Measurements from ENCODE around the gene DOLPP1.

Gene DOLPP1

DNA sequence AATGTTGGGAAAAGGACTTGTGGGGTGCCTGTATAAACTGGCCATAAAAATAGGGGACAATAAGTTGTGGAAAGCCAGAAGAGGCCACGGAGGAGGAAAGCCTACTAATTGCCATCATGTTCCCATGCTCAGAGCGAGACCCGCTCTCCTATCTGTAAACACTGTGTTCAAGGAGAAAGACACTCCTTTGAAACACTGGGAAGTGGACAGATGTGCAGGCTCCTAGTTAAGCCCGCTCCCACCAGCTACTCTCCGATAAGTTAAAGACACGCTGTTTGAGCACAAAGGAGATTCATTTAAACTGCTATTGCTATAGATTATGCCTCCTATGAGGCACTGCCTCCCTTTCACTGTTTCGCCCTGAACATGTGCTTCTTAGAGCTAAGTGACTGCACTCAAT is 20.4 kb downstream of the DOLPP1 start:
- TF ChIP-seq, protein P1, sequence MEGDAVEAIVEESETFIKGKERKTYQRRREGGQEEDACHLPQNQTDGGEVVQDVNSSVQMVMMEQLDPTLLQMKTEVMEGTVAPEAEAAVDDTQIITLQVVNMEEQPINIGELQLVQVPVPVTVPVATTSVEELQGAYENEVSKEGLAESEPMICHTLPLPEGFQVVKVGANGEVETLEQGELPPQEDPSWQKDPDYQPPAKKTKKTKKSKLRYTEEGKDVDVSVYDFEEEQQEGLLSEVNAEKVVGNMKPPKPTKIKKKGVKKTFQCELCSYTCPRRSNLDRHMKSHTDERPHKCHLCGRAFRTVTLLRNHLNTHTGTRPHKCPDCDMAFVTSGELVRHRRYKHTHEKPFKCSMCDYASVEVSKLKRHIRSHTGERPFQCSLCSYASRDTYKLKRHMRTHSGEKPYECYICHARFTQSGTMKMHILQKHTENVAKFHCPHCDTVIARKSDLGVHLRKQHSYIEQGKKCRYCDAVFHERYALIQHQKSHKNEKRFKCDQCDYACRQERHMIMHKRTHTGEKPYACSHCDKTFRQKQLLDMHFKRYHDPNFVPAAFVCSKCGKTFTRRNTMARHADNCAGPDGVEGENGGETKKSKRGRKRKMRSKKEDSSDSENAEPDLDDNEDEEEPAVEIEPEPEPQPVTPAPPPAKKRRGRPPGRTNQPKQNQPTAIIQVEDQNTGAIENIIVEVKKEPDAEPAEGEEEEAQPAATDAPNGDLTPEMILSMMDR (IDR thresholded peaks at IDR 0.05) = no peak

DNA sequence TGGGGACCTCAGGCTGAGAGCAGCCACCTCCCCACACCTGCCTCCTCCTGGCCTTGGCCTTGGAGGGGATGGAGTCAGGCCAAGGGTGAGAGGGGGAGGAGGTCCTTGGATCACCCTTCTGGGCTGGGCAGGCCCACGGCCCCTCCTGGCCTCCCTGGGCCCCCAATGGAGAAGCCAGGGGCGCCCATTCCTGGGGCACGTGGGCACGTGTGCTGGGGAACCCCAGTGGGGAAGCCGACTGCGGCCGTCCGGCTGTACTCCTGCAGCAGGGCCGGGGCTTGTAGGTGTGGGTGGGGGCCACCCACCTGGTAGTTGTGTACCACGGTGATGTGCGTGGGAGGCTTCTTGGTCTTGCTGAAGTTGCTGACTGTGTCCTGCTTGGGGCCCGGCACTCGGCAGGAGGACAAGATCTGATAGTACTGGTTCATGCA is 21.2 kb downstream of the DOLPP1 start:
- TF ChIP-seq, protein P1 (IDR thresholded peaks at IDR 0.05) = no peak

DNA sequence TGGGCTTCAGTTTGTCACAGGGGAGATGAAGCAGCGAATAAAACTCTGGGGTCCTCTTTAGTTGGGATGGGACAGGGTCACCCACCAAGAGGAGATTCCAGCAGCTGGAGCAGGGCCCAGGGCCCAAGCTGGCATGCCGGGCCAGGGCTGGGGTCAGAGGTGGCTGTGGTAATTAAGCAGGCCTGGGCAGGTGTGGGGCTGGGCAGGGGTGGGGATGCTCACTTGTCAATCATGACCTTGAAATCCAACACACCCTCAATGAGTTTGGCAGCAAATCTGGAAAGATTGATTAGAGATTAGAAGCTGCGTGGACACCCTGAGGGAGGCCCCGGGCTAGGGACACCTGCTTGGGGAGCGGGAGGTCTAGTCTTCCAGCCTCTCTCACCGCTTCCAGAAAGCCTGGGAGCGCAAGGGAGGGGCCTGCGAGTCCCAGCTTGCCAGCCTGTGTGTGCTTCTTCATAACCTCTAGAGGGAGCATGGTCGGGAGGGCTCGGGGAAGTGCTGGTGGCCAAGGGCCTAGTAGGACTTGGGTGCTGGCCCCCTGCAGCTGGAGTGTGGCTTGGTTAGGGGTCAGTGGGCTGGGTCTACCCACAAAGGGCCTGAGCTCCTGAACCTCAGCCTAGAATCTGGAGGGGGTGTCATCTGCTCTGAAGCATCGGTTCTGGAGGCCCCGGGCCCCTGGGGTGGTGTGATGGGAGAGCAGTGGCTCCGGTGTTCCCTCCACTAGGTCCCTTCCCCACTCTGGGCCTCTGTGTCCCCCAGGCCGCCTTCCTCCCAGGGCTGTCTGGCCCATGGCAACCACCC is 22.1 kb downstream of the DOLPP1 start:
- TF ChIP-seq, protein P1 (IDR thresholded peaks at IDR 0.05) = peak; percentile 37

DNA sequence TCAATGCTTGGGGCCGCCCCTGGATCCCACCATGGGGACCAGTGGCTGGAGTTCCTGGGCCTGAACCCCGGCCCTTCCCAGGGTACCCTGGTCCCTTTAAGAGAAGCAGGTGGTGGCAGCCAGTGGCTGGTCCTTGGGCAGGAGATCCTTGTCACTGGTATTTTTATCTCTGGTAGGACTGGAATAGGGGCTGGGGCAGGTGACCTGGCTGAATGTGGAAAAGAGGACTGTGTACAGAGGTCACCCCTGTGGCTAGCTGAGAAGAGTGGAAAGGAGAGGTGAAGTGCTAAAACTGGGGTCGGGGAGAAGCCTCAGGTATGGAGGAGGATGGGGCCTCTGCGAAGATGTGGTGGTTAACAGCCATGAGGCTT is 22.7 kb downstream of the DOLPP1 start:
- TF ChIP-seq, protein P1 (IDR thresholded peaks at IDR 0.05) = no peak

DNA sequence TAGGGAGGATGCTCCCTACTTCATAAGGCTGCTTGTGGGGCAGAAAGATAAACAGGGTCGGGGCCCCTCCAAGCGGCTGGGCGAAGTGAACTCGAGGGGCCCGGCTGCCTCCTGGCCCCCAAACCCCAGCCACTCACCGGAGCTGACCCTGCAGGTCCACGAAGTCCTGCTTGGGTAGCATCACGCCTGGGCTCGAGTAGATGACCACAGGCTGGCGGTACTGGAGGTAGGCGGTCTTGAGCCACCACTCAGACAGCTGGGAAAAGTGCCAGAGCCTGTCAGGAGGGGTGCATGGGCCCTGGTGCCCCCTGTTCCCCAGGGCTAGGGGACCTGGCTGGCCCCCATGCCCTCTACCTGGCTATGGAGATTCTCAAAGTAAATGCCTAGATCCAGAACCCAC is 23.1 kb downstream of the DOLPP1 start:
- TF ChIP-seq, protein P1 (IDR thresholded peaks at IDR 0.05) = no peak

DNA sequence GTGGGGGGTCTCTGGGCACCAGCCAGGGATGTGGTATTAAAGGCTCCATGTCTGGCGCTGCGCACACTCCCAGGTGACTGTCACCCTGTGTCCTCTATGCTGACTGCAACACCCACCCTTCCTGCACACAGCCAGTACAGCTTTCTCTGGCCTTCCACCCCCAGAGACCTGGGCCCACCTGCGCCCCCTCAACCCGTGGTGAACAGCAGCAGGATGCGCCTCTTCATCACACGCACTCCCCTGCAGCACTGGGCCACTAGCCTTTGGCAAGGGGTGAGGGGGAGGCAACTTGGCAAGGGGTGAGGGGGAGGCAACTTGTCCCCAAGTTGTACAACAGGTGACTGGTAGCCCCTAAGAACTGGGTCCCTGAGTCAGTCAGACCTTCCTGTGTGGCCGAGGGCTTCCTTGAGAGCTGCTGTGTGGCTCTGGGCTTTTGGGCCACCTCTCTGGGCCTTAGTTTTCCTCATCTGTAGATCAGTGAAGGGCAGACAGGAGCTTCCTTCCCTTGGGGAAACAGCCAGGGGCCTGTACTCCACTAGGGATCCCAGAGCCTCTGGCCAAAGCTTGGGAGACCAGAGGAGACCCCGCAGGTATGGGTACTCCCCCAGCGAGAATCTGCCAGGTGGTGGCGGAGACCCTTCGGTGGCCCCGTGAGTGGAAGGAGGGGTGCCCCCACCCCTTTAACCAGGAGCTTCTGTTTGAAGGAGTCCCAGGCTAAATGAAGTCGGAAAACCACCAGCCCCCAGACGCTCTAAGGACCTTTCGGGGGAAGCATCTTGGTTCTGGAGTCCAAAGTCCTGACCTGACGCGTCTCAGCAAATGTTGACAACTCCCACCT is 25.2 kb downstream of the DOLPP1 start:
- TF ChIP-seq, protein P1 (IDR thresholded peaks at IDR 0.05) = no peak

DNA sequence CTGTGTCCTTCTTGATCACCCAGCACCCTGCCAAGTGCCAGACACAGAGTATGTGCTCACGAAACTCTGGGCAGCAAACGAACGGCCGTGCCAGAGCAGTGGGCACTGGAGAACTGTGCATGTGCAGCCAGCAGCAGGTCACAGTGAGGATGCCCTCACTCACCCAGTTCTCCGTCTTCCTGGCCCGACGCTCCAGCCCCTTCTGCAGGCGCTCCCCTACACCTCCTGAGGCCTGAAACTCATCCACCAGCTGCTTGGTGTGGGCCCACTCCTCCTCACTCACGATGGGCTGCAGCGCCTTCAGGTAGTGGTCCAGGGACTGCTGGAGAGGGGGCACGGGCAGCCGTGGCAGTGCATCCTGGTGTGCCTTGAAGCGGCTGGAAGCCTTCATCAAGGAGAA is 26.7 kb downstream of the DOLPP1 start:
- TF ChIP-seq, protein P1 (IDR thresholded peaks at IDR 0.05) = no peak
